GM19238 (cell line): ENCODE results near the gene NACC2.

Experiments used
- DNase-seq: peaks from one replicate; pipeline ENCODE4 v3.0.0; 2011; ENCODE audit warnings: low spot score; ENCODE audit not compliant: insufficient read length

Gene NACC2

DNA sequence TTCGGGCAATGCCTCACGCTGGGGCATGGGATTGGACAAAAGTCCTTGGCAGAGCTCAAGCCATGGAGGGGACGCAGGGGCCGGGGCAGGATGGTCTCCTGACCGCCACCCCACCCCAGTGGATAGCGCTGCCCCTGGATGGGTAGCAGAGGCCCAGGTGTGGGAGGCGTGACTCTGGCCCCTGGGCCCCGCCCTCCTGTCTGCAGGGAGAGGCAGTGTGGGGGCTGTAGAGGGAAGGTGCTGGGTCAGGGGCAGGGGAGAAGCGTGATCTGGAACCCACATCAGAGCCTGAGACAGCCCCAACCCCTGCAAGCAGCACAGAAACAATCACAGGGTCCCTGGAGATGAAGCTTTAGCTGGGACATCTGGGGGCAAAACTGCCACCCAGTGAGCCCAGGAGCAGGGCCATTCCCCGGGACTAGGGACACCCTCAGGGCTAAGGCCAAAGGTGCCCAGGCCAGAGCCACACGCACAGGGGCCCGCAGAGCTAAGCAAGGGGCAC, 36.2 kb downstream of the NACC2 start:
- no peak for DNase-seq

DNA sequence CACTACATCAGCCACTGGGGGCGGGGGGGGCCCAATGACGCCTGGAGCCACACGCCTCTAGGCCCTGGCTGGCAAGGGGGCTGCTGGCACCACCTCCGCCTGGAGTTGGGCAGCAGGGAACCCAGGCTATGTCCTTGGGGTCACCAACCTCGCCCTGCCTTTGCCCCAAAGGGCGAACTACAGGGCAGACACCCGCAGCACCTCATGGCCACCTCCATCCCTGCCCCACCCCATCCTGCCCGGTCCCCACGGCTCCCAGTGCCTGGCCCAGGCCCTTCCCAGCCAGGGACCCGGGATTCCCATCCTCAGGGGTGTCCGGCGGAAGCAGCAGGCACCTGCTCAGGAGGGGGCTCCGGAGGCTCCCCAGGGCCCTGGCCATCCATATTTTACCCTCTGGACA, 37.0 kb downstream of the NACC2 start:
- DNase-seq, result no peak

DNA sequence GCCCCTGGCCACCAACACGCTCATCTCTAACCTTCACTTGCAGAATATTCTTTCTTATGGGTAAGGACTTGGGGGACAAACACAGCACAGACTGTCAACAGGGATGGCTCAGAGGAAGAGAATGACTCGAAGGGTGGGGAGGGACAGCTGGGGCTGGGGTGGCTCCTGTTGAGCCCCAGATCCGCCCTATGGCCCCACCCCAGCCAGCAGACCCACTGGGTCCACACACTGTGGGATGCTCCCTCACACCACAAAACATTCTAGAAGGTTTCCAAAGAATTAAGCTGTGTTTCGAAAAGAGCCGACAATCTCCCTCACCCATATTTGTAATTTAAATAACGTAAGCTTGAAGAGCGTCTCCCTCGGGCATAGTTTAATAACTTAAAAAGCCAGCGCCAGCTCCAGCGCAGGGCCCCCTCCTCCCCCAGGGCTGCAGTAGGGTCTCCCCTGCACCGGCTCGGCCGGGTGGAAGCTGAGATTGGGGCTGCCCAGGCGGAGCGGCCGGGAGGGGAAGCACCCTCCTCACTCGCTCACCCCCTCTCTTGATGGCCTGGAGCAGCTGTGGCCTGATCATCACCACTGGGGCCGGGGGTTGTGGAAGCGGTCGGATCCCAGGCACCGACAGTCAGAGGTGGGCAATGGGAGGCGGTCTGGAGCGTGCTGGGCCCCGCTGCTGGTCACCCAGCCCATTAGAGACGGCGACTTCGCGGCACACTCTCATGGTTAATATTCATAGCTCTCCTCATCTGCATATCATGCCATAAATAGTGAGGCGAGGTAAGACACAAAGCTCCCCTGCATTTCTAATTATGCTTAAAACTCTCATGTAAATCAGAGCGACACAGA, 37.6 kb downstream of the NACC2 start:
- DNase-seq, result no peak

DNA sequence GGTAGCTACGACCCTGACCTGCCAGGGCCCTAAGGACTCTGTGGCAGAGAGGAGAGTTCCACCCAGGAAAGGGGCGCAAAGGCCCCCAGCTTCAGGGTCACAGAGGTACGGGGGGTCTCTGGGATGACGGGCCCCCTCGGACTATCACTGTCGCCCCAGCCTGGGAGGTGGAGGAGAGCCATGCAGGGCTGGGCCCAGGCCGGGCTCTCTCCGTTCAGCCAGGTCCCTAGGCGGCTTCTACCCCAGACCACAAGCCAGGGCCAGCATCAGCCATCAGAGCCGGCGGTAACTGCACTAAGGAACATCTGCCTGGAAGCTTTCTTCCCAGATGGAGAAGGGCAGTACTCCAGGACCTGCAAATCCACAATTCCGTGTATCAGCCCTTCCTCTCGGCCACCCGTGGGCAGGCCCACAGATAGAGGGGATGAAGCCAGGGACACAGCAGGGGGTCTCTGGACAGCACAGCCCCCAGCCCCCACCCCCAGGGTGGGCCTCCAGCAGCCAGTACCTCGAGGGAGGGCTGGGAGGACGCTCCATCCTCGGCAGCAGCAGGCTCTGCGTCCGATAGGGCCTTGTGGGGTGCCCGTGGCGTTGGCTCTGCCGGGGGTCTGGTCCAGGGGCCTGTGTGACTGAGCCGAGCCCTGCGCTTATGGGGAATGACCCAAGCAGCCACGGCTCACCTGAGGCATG, 38.4 kb downstream of the NACC2 start:
- no peak for DNase-seq

DNA sequence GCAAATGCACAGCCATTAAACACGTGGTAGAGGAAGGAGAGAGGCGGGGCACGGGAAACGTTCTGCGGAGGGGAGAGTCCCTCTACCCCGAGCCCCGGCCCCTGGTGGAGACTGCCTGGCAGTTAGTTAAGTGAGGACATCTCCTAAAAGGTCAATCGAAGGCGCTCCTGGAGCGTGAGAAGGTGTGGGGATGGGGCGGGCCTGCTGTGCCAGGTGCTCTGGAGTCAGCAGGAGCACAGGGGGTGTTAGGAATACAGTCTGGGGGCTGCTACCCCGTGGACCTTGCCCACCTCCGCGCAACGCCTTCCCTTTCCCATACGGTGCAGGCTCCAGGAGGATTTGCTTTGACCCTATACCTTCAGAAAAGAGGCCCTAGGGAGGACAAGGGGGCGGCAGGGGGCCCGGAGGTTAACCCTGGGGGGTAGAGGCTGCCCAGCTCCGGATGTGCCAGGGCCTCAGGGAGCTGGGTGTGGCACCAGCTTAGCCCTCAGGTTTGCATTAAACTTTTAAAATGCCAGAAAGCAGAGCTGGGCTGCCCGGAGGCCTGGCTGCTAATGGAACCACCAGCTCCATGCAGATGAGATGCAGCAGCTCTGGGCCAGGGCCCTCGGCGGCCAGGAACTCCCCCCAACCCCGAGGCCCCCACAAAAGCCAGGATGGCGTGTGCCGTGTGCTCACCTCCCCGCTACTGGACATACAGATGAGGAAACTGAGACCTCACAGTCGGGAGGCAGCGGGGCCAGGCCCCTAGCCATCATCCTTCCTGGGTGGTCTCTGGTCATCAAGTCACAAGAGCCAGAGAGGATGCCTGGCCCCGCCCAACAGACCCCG, 39.2 kb downstream of the NACC2 start:
- DNase-seq, result no peak

DNA sequence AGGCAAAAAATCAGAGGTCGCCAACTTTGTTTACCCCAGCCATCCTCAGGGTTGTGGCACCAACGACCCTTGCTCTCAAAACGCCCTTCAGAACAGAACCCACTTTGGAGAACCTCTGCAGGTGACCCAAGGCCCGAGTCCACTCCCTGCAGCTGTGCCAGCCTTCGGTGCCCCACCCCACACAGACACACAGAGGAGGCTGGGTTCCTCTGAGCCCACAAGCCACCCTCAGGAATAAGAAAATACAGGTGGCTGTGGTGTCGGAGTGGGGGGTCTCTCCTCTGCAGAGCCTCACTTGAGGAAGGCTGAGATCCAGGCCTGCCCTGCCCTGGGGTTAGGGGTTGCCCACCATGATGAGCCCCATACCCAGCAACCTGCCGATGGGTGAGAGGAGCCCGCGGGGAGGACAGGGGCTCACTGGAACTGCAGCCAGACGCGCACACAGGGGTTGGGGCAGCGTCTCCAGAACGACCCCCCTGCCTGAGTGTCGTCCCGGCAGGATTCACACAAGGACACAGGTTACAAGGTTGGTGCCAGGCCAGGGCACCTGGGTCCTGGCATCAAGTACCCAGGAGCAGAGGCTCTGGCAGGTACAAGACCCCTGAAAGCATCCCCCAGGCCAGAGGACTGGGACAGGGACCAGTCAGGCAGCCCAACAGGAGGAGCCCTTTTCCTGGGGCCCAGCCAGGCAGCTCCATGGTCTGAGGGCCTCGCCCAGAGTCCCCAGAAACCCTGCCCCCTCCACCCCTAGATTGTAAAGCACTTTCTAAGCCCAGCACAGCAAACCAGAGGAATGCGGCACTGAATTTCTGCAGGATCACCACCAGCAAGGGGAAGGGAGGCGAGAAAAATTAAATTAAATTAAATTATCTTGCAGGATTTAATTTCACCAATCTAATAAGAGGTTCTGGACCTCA, 40.0 kb downstream of the NACC2 start:
- no peak for DNase-seq

DNA sequence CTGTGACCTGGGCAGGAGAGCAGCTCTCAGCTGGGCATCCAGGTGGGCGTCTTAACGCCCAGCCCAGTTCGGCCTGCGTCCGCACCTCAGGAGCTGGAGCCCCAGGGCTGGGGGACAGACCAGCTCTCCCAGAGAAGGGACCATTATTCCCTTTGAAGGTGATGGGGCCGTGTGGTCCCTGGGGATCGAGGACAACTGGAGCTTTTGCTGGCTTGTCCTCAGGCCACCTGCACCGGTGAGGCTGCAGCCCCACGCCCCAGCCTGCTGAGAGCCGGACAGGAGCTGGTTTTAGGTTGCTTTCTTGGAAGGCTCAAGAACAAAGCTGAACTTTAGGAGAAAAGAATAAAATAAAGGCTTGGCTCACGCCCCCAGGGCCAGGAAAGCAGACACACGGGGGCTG, 40.9 kb downstream of the NACC2 start:
- DNase-seq, result no peak

DNA sequence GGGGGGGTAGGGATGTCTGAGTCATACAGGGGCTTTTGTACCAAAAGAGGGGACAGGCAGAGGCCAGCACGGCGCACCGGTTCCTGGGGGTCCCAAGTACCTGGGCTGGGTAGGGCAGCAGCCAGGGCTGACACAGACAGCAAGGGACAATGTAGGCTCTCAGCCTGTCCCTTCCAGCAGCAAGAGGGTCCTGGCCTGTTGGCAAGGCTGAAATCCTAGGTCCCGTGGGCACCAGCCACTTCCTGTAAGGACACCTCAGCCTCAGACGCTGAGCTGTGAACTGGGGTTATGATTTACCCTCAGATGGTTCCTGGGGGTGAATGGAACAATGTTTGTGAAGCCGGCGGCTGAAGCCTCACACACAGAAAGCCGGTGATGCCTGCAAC, 41.3 kb downstream of the NACC2 start:
- DNase-seq, result no peak

DNA sequence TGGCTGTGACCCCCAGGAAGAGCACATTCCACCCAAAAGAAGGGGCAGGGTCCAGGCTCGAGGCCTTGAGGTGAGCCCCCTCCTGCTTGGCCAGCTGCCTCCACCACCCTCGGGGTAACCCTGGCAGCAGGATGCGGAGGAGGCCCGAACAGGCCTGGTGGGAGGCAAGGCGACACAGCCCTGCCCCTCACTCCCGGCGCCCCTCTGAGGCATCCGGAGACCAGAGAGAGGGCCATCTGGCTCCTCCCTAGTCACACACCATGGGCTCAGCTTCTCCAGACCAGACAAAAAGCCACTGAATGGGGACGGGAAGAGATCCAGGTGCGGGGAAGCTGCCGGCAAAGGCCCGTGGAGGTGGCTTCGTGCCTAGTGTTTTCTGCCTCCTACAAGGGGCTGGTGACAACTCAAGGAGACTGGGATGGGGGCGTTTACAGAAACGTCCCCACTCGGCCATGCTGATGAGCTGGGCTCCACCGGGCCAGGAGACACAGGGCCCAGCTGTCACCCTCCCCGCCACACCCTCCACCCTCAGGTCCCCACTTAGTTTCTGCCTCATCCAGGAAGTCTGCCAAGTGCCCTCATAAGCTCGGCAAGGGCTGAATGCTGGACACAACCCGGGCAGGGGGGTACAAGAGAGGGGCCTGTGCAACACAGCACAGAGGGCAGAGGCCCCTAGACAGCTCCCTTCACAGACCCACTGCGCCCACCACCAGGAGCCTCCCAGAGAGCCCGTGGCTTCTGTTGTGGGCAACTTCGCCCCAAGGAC, 41.9 kb downstream of the NACC2 start:
- DNase-seq, result no peak

DNA sequence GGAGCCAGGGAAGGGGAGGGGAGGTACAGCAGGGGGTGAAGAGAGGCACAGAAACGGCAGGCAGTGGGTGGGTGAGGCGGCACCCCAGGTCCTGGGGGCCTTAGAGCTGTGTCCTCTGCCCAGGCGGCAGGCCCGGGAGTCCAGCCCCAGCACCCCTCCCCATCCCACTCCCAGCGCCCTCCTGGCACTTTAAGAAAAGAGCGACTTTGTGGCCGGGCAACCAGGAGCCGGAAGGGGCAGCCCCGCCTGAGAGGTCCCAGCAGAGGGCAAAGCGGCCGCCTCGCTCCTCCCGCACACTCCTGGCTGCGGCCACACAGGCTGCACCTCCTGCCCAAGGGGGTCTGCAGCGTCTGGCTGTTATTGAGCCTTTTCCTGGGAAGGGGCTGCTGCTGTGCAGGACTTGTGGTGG, 42.6 kb downstream of the NACC2 start:
- DNase-seq, result no peak

DNA sequence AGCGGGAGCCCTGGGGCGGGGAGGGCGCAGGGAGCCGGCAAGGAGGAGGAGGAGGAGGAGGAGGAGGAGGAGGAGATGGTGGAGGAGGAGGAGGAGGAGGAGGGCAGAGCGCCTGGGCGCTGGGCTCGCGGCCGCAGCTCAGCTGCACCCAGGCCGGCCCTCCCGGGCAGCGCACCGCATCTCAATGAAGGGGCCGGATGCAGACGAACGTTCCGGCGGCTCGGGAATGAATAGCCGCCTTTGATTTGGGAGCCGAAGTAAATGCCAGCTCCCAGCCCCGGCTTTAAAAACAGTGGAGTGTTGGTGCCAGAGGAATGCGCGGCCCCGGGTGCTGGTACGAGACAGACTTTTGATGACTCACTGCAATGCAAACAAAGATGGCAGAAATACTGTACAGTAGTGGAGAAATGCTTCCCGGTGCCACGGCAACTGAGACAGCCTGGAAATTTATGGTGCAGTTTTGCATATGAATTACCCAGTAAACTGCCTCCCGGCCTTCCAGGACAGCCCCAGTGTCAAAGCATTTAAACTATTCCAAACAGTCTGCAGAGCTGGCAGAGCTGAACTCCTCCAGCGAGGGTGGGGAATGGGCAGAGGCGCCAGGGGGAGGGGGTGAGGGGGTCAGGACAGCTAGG, 43.1 kb downstream of the NACC2 start:
- no peak for DNase-seq

DNA sequence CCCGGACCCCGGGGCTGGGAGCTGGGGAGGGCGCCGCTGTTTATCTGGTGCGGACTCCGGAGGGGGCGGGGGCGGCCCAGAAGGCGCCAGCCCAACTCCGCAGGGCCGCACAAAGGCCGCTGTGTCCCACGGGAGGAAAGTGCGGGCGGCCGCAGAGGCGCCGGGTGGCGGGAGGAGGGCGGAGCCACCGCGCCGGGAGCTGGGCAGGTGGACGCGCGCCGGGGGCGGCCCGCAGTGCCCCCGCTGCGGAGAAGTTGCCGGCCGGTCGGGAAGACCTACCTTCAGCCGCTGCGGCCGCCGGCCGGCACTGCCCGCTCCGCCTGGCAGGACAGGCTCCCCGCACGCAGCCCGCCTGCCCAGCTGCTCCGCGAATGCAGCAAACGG, 43.6 kb downstream of the NACC2 start:
- DNase-seq, result no peak

DNA sequence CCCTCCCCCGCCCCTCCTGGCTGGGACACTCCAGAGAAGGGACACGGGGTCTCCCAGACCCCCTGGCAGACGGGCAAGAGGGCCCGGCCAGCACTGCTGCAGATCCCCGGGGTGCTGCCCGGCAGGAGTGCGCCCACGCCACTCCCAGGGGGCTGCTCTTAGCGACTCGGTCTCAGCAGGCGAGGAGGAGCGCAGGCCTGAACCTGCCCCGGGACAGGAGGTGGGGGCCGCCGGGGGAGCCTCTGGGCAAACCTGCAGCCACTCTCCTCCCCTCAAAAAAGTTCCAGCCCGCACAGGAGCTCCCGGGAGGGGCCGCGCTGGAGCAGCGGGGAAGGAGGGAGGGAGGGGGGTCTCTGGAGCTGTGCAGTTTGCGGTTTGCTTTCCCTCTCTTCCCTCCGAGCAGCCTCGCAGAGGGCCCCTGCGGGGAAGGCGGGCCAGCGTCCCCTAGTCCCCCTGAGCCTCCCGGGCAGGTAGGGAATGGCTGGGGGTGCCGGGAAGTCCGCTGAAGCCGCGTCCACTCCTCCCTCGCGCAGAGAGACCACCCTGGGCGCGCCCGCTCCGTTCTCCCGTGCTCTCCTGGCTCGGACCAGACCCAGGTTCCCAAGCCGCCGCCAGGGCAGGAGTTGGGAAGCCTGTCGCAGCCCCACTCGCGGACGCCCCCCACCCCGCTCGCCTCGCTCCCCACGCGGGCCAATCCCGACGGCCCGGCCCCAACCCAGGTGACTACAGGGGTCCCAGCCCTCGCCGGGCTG, 44.2 kb downstream of the NACC2 start:
- DNase-seq, result no peak

DNA sequence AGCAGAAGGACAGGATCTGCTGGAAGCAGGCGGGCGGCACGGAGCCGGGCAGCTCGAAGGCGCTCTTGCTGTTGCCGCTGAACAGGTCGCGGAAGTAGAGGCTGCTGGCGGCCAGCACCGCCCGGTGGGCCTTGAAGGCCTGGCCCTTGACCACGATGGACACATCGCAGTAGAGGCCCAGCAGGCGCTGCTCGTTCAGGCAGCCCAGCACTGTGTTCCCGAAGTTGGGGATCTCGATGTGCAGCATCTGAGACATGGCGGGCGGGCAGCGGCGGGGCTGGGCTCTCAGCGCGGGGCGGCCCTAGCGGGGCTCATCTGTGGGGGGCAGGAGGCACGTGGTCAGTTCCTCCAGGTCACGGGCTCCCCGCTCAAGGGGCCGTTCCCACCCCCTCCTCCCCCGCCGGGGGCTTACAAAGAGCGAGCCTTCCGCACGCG, 44.8 kb downstream of the NACC2 start:
- DNase-seq, result no peak

DNA sequence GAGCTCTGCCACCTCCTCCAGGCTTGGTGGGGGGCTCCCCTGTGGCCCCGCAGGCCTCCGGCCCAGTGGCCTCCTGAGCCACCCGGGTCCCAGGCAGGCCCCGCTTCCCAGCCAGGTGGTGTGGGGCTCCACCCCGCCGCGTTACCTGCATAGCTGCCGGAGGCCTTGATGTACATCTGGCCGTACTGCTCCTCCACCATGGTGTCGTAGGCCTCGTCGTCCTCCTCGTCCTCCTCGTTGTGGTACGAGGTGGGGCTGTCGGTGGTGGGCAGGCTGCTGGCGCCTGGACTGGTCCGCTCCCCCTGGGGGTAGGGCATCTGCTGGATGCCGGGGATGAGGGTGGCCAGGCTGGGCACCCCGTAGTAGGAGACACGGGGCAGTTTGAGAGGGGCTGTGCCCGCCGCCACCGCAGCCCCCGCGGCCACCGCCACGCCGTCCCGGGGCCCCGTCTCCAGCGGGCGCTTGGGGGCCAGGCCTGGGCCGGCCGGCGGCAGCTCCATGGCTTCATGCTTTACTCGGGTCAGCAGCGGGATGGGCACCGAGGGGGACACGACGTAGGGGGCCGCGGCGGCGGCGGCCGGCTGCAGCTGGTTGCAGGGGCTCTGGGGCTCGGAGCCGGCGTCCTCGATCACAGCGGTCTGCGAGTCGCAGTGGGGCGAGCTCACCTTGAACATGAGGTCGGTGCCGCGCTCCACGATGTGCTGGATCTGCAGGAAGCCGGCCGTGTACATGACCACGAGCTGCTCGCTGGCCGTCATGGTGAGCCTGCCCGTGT, 45.4 kb downstream of the NACC2 start:
- no peak for DNase-seq

DNA sequence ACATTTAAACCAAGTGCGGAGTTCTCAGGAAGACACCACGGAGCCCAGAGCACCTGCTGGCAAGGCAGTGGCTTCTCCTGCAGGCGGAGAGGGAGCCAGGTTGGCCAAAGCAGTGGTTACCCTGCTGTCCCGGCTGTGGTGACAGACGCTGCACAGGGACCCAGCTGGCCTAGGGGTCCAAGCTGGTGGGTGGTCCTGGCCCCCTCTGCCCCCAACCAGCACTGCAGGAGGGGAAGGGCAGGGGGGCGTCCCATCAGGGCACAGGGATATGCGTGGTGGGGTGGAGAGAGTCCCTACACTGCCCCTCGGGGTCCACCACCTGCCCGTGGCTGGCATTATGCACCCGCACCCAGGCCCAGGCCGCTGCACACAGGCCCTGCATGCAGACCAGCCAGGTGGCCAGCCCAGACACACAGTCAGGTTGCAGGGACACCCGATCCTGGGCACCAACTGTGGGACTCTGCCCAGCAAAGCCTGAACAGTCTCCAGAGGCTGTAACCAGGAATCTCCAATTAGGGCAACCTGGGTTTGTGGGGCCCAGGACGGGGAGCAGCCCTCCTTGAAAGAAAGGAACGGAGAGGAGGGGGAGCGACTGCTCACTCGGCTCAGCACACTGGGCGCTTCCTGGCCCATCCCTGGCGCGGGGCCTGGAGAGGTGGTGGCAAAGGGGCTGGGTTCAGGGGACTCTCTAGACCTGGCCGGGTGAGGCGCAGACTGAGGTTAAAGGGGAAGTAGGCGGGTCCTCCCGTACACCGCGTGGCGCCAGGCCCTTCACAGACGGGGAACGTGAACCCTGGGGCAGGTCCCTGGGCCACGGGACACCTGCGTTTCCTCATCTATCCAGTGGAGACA, 46.3 kb downstream of the NACC2 start:
- no peak for DNase-seq
